NOMO-1 treated with dmso at 0.1 percent for 144 hours (cell line): ENCODE measurements around the gene NOS1AP.
"Not testable (repeated sequence)": the region's sequence is repeated elsewhere in the genome, so short reads cannot be mapped to it uniquely, and the experiment has no call there.

Experiments
- DNase-seq: peaks from one replicate; lab custom pipeline; 2025; ENCODE audit not compliant: unreplicated experiment; lab: John Stamatoyannopoulos, UW

The NOS1AP gene

DNA sequence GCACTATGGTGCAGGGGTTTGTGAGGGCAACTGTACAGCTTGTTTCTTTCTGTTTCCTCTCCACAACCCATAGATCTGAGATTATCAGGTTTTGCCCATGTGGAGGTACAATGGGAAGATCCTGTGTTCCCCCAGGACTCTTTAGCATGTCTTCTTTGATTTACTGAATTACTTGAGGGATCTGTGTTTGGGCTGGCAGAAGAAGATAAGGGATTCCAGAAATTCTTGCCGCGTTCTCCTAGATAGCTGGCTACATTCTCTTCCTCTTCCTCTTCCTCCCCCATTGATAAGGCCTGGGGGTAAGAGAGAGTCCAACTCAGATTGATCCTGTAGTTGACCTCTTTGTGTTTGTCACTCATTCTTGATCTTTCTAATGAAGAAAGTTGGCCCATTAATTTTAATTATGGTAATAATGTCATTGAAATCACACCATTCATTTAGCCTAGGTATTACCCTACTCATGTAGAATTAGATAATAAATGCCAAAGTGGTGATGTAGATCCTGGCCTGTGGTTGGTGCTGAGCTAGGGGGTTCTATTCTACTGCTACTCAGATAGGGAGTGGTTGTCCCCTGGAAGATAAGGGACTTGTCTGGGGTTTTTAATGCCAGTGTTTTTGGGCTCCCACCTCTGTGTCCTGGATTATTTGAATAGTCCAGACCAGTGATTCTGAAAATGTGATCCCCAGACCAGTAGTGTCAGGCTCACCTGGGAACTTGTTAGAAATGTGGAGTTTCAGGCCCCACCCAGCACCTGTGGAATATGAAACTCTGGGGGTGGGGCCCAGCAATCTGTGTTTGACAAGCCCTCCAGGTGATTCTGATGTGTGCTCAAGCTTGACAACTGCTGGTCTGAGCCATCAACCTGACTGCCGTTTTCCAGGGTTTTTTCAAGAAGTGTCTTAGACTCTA lies 122.2 kb downstream of the NOS1AP start:
- DNase-seq: no peak

DNA sequence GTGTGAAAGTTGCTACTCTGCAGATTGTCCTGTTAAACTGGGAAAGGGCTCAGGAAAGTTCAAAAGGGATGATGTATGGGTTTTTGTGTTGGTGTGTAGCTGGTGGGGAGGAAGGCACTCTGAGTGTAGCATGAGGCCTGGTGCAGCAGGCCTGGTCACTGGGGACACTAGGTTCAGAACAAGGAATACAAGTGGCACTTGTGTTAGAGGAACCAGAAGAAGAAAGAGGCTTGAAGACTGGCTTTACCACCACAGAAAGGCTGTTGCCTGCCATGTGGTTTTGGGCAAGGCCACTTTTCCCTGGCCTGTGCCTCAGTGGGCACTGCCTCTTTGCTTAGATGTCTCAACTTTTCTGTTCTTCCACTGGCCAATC lies 122.8 kb downstream of the NOS1AP start:
- DNase-seq: no peak

DNA sequence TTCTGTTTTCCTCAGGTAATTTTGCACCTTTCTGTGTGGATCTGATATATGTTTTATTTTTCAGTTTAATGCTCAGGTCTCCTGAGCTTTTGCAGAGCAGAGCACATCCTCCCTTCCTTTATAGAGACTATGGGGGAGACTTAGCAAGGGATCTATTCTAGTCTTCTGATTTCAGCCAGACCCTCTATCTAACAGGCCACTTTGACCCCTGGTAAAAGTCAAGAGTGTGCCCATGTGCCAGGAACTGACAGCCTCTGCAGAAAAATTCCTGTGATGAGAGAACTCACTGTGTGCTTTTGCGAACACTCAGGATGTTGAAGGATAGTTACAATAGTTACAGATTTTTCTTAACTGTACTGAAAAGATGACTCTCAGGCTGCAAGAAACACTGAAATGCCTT lies 123.3 kb downstream of the NOS1AP start:
- DNase-seq: no peak

DNA sequence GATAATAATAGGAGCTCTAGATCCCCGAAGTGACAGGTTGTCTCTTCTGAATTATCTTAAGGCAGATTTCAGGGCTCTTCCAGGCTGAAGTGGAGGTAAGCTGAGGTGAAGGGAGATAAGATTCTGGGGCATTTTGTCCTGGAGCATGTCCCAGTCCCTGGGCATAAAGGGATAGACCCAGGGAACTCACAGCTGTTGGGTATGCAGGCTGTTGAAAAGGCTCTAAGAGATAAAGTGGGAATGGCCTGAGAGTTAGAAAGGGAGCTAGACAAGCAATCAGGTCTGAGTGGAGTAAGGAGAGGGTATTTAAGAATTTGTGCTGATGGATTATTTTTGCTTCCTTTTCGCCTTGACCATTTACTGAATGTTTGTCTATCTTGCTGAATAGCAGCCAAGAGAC lies 123.7 kb downstream of the NOS1AP start:
- DNase-seq: no peak

DNA sequence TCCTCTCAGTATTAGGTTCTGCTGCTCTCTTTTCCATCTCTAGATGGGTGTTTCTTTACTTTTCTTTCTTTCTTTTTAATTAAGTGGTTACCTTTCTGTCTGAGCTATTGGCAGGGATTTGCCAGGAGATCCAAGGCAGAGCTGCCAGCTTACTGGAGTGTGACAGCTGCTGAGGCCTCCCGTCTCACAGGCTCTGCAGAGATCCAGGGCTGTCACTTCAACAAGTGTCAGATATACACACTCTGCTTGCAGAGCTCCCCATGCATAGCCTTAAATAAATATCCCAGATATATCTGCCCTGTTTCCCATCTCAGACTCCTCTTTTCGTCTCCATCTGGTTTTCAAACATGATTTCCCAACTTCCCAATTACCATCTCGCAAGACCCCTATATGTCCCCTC lies 124.3 kb downstream of the NOS1AP start:
- no peak for DNase-seq

DNA sequence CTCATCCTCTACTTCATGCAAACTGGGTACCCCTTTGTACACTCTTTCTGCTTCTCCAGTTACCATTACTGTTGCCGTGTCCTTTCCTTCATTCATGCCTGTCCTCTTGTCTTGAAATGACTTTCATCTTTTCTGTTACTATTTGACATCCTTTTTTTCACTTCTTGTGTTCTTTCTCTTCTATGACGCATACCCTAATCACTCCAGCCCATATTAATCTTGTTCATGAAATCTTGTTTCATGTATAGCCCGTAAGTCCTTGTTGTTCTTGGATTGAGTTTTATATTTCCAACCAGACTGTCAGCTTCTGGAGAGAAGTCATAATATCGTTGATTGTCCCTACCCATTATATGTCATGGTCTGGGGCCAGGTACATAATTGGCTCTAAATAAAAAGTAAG lies 126.1 kb downstream of the NOS1AP start:
- no peak for DNase-seq

DNA sequence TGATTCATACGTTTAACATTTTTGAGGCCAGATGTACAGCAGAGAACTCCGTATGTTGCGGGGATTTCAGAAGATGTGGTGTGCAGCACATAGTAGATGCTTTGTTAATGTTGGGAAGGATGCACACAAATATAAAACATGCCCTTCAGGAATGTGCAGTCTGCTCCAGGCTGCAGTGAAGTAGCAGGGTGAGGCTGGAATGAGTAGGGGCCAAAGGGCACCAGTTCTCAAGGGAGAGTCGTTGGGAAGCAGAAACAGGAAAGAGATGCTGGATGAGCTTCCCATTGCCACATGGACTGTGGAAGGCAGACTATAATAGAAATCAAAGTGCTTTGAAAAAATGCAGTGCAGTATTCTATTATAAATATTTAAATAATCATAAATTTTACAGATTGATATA lies 126.9 kb downstream of the NOS1AP start:
- DNase-seq: no peak

DNA sequence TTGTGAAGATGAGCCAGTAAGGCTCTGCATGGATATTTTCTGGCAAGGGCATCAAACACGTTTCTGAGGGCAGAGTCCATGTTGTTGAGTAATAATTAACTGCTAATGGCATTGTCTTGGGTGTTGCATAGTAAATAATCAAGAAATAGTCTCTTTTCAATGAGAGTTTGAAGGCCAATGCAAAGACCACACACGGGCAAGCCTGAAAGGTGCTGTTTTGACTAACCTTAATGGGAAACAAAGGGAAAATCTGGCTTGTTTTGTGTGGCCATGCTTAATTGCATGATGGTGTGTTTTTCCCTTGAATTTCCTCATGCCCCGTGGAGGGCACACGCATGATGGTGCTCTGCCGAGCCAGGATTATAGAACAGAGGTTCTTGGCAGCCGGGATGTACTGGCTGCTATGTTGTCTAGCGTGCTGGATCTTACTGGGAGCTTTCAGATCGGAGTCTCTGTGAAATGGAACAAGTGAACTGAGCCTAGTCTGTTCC lies 127.6 kb downstream of the NOS1AP start:
- no peak for DNase-seq

DNA sequence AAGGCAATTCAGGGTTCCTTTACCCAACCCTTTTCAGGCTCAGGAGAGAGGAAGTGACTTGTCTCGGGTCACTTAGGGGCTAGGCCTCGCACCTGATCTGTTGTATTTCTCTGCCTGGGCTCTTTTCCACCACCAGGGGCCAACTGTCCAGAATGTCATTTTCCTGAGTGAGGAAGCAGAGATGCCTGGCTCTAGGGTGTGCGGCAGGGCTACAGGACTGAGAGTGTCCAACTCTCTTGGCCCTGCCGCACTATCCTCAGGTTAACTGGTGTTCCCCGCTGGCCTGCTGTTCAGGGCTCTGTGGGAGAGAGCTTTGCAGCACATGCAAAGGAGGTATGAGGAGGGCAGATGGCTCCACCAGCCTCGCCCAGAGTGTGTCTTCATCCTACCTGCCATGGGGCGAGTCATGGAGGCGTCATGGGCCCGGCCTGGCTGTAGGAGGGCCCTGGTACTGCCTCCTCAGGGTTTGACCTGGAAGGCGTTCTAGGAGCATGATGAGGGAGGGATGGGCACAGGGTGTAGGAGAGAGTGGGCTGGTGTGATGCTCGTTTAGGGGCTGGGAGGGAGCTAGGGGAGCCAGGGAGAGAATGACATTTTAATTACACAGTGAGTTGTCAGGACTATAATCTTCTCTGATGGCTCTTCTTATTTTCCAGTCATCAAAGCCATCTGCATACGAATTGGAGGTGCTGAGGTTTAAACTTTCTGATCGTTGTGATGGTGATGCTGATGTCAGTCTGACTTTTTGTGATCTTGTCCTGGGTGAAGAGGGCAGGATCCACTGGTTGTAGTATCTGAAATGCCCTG lies 128.3 kb downstream of the NOS1AP start:
- DNase-seq: no peak

DNA sequence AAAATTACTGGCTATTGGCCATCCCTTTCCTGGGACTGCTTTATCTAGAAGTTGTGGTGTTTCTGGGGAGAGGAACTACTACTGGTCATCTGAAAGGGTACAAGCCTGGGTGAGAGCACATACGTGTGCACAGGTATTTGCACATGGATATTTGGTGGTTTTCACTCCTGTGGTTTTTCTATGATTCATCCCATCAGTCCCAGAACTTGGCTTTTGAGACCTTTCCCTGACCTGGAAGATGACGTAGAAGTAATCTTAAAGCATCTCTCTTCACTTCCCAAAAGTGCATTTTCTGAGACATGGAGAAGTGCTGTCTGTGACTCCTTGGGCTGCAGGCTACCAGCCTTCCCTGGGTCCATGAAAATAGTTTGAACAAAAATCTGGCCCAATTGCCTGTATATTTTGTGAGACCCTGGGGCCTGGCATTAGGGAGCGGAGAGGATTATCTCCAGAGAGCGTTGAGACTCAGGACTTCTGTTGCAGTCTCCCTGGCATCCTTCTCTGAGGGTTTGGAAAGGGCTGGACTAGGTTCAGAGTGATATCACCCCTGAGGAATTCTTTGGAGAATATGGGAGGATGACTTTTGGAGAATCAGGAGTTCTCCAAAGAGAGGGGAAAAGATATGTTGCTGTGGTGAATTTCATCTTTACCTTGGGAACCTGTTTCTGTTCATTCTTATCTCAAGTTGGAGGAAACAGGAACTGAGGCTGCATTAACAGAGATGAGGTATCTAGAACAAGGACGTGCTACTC lies 130.8 kb downstream of the NOS1AP start:
- DNase-seq: no peak

DNA sequence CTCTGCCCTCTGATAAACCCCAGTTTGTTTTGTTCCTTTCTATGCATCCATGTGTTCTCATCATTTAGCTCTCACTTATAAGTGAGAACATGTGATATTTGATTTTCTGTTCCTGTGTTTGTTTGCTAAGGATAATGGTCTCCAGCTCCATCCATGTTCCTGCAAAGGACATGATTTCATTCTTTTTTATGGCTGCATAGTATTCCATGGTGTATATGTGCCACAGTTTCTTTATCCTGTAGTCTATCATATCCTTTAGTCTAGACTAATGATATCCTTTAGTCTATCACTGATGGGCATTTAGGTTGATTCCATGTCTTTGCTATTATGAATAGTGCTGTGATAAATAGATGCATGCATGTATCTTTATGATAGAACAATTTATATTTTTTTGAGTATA lies 131.6 kb downstream of the NOS1AP start:
- DNase-seq: not testable (repeated sequence)

DNA sequence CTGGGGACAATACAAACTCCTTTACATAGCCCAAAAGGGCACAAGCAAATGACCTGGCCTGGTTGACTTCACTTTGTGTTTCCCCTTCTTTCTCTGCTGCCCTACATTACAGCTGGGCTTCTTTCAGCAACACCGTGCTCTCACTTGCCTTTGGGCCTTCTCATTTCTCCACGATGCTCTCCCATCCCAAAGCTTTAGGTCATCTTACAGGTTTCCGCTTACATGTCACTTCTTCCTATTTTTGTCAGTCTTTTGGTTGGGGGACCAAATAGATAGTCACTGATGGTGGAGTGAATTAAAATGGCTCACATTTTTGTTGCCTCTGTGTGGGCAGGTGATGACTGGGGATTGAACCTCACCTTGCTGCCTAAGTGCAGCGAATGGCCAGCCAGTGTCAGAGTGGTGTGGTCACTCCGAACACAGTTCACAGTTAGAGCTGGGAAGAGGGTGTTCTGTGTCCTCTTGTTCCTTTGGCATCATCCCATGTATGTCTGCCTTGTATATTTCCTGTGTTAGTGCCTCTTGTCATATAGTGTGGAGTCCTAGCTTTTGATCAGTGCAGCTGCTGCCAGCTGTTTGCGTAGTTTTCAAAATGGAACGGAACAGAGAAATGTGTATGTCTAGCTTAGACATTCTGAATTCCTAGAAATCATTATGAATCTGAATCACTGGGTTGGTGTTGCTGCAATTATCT lies 134.8 kb downstream of the NOS1AP start:
- no peak for DNase-seq

DNA sequence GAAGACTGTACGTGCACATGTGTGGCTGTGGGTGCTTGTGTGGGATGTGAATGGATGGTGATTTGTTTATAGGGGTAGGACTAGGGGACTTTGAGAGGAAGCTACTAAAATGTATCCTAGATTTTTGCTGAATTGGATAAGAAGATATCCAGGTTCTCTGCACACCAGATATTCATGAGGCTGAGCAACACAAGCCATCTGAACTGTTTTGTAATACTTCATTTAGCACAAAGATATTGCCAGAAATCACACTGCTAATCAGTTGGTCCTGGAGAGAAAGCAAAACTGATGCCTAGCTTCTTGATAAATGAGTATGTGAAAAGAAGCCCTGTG lies 135.3 kb downstream of the NOS1AP start:
- no peak for DNase-seq

DNA sequence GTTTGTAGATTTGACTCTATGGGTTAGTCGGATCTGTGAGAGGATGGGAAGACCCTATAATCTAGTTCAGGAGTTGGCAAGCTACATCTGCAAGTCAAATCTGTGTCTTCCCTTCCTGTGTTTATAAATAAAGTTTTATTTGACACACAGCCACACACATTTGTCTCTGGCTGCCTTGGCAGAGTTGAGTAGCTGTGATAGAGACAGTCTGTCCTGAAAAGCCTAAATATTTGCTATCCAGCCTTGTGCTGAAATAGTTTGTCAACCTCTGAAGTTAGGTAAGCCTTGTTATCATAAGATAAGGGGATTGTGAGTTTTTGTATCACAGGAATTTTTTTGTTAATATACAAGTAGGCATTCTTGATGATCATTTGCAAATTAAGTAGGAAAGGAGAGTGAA lies 136.8 kb downstream of the NOS1AP start:
- no peak for DNase-seq

DNA sequence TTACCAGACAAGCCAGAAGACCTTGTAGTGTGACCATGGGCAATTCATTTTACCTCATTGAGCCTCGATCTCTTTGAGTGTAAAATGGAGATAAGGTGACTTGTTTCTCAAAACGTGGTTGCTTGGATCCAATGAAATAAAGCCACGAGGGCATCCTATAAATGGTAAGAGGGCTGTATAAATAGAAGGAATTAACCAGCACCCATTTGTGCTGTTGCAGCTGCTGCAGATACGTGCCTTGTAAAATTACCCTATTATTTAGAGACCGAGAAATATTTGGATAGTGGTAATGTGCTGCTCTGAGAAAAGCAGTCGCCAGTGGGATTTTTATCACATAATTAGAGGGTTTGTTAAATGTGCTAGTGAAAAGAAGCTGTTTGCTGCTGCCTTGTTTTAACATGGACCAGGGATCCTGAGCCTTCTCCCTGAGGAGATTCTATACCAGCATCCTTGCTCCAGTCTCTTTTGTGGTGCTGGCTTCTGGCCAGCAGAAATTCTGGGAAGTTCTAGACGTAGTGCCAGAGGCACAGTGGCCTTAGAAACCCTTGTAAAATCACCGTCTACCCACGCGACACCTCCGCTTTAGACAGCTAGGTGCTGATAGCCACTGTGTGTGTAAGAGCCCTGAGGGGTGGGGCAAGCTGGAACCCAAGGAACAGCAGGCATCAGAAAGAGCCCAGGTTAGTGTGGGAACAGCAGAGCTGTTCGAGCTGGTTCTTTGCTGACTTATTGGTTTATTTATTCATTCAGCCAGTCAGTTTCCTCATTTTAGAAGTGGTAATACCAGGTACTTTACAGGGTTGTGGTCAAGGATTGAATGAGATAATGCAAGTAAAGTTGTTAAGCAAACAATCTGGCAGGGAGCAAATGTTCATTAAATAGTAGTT lies 137.5 kb downstream of the NOS1AP start:
- DNase-seq: no peak

DNA sequence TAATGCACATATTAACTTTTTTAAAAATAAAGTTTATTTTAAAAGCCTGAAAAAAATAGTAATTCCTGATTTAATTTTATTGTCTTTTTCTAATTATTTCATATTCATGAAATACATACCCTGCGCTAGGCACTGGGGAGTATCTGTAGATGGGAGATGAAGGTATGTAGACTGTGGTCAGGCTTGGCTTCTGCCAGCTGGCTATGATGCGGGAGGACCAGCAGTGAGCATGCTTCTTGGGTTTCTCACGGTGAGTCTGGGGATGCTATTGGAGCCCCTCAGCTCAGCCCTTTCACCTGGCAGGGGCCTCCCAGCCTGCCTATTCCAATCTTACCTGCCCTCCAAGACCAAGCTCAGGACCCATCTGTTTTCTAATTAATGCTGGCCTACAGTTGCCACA lies 138.4 kb downstream of the NOS1AP start:
- no peak for DNase-seq

DNA sequence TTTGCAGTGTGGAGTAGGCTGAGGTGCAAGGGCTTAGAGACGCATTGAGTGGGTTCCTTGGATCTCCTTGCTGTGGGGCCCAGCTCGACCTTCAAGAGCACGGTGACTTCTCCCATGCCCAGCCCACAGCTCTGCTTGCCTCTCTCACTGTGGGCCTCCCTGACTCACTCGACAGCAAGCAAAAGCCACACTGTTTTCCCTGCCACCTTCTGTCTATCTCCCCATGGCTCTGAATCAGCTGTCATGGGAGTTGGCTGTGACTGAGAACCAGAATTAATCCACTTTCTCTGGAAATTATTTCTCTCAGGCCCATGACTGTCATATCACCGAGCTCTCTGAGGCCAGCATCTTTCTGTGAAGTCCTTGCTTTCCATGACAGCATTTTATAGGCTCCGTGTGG lies 140.7 kb downstream of the NOS1AP start:
- no peak for DNase-seq

DNA sequence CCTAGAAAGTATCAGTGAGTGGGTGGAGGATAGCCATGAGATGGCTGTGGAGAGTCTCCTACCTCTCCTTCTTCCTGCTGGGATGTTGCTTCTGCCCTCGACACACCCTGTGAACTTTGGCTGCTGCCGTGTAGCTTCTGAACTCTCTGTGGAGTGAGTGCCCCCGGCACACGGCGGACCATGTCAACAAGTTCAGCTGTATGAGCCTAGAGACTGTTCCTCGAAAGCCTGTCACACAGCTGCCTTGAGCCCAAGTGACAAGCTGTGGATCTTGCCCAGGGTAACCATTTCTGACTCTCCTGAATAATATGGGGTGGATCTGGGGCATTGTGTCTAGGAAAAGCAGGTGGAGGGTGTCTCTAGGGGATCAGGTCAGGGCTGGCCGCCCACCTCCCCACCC lies 143.2 kb downstream of the NOS1AP start:
- DNase-seq: no peak

DNA sequence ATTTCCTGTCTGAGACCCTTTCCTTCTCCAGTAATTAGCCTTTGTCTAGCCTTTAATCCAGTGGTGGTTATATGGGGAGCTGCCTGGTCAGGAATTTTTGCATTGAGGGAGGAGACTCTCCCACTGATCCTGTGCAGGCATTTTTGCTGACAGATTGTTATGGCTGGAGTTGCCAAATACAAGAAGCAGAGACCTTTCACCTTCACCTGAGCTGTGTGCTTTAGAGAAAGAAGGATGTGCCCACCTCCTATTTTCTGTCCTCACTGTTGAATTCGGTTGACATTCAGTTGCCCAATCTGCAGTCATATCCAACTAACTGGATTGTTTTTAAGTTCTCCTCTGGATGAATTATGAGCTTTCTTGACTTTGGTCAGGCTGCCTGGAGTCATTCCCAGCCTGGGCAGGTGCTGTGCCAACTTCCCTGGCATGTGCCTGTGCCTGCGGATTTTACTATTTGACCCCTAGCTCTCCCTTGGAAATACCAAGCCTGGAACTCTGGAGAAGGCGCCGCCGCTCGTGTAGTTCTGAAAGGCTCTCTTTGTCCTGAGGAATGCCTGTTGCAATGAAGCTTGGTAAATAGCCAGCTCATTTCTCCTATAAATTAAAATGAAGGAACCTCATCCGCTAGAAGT lies 143.9 kb downstream of the NOS1AP start:
- DNase-seq: no peak

DNA sequence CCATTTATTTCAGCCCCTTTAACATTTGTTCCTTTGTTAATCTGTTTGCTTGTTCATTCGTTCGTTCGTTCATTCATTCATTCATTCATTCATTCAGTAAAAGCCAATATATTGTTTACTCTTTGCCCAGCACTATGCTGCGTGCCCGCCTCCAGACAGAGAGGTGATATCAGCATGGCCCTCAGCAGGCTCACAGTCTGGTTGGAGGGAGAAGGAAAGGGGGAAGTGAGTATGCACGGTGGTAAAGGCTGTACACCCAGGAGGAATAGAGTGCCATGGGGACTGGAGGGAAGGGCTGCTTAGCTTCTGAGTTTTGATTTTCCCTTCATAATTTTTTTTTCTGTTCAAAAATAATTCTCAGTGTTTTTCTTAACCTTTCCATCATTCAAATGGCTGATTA lies 144.7 kb downstream of the NOS1AP start:
- DNase-seq: no peak
